ENCODE measurements around the gene CCDC124. TPM values are rescaled to one million over a fixed set of nuclear protein-coding genes. Genes with fewer than 3 reads are reported as not detected.

The CCDC124 gene
- total RNA-seq, 1 experiment from 2014 or later: 55.2 TPM

DNA sequence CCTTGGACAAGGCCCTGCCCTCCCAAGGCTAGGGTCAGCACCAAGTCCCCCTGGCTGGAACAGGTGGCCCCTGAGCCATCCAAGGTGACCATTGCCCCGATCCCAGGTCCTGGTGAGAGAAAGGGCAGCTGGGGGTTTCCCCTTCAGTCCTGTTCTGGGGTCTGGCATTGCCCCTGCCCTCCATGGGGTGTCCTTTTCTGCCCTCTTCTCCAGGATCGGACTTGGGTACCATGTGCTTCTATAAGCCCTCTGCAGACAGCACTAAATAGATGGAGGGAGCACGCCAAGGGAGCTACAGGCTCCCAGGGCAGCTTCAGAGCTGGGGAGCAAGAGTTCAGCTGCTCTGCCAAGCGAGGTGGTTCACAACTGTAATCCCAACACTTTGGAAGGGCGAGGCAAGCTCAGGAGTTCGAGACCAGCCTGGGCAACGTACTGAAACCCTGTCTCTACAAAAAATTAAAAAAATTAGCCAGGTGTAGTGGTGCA is 20.5 kb downstream of the CCDC124 start:
- Histone ChIP-seq H3K4me1 (replicated peaks) (peaks cover 15% of the 10 kb centered on the region), H3K4me3 (no peak overlapping the region), H3K27ac (no peak overlapping the region), H3K36me3 (no peaks in the 10 kb centered on the region), H3K27me3 (replicated peaks) (peaks cover 83% of the 10 kb centered on the region), H3K9me3 (replicated peaks) (no peaks in the 10 kb centered on the region)
- DNase-seq (ENCODE audit: low read depth in 1 of 2, low spot score in 2 of 2): no peak

- DNase-seq (ENCODE audit: low read depth in 1 of 2, low spot score in 2 of 2): no peak
- Histone ChIP-seq H3K36me3 (no peaks in the 10 kb centered on the region), H3K27me3 (replicated peaks) (peaks cover 83% of the 10 kb centered on the region), H3K9me3 (replicated peaks) (no peaks in the 10 kb centered on the region), H3K27ac (no peak overlapping the region), H3K4me3 (no peak overlapping the region), H3K4me1 (replicated peaks) (peaks cover 15% of the 10 kb centered on the region)
Measured at GRCh38 chr19:17953869-17954268, 21.1 kb downstream of the CCDC124 start.

DNA sequence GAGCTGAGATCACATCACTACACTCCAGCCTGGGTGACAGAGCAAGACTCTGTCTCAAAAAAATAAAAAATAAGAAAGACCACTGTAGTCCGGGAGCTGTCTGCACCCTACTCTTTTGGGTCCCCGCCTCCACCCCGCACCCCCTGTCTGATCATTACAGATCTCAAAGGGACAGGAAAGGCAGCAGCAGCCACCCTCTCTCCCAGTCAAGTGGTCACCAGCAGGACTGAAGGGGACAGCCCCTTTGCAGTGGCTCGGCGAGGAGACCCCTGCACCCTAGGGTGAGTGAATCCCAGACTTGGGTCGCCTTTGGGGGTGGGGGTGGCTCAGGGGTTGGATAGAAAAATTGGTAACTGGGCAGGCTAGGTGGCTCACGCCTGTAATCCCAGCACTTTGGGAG is 21.6 kb downstream of the CCDC124 start:
- Histone ChIP-seq H3K27me3 (replicated peaks) (peaks cover 79% of the 10 kb centered on the region), H3K36me3 (no peaks in the 10 kb centered on the region), H3K4me1 (replicated peaks) (peaks cover 15% of the 10 kb centered on the region), H3K9me3 (replicated peaks) (no peaks in the 10 kb centered on the region), H3K4me3 (no peak overlapping the region), H3K27ac (no peak overlapping the region)
- no peak for DNase-seq (ENCODE audit: low read depth in 1 of 2, low spot score in 2 of 2)

DNA sequence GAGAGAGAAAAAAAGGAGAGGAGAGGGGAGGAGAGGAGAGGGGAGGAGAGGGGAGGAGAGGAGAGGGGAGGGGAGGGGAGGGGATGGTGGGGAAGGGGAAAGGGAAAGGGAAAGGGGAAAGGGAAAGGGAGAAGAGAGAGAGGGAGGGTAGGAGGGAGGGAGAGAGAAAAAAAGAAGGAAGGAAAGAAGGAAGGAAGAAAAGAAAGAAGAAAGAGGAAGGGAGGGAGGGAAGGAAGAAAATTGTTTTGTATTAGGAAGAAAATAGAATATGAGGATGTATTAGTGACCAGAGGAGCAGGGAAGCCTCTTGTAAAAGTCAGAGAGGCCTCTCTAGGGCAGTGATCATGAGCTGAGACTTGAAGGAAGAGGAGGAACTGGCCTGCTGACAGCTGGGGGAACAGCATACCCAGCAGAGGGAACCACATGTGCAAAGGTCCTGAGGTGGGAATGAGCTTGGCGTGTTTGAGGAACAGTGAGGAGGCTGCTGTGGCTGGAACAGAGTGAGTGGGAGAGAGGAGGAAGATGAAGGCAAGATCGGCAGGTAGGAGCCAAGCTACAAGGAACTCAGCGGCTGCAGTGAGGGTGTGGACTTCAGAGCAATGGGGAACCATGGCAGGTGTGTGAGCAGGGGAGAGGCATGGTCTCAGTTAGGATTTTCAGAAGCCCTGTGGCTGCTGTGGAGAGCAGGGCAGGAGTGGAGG is 24.5 kb downstream of the CCDC124 start:
- Histone ChIP-seq H3K27me3 (replicated peaks) (peaks cover 53% of the 10 kb centered on the region), H3K4me1 (replicated peaks) (no peaks in the 10 kb centered on the region; the same call in 1 of the 2 replicates), H3K27ac (no peak overlapping the region), H3K9me3 (replicated peaks) (no peaks in the 10 kb centered on the region), H3K4me3 (no peak overlapping the region), H3K36me3 (no peaks in the 10 kb centered on the region)
- no peak for DNase-seq (ENCODE audit: low read depth in 1 of 2, low spot score in 2 of 2)

DNA sequence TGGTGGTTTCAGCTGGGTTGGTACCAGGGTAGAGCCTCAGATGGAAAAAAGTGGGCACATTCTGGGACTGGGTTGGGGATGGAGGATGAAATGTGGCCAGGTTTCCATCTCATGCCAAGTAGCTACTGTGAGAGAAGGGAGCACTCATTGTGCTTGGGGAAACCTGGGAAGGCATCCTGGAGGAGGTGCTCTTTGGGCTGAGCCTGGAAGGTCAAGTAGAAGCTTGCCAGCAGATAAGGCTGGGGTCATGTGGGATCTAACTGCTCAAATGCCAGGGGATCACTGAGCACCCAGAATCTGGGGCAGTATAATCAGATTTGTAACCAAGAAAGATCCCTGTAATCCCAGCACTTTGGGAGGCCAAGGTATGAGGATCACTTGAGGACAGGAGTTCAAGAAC is 25.1 kb downstream of the CCDC124 start:
- Histone ChIP-seq H3K4me3 (no peak overlapping the region), H3K27ac (no peak overlapping the region), H3K36me3 (no peaks in the 10 kb centered on the region), H3K4me1 (replicated peaks) (no peaks in the 10 kb centered on the region), H3K9me3 (replicated peaks) (no peaks in the 10 kb centered on the region), H3K27me3 (replicated peaks) (peaks cover 47% of the 10 kb centered on the region)
- DNase-seq (ENCODE audit: low read depth in 1 of 2, low spot score in 2 of 2): no peak

- DNase-seq (ENCODE audit: low read depth in 1 of 2, low spot score in 2 of 2): no peak
- Histone ChIP-seq H3K9me3 (replicated peaks) (no peaks in the 10 kb centered on the region), H3K36me3 (no peaks in the 10 kb centered on the region), H3K4me1 (replicated peaks) (no peaks in the 10 kb centered on the region), H3K27ac (no peak overlapping the region), H3K27me3 (replicated peaks) (peaks cover 47% of the 10 kb centered on the region), H3K4me3 (no peak overlapping the region)
Measured at GRCh38 chr19:17963936-17964691, 31.3 kb downstream of the CCDC124 start.

- no peaks in the 10 kb centered on the region for H3K9me3 ChIP-seq (replicated peaks)
- H3K4me1 ChIP-seq (replicated peaks): no peaks in the 10 kb centered on the region
- H3K27ac ChIP-seq: no peak overlapping the region
- no peaks in the 10 kb centered on the region for H3K36me3 ChIP-seq
- H3K27me3 ChIP-seq (replicated peaks): peaks cover 44% of the 10 kb centered on the region
- no peak overlapping the region for H3K4me3 ChIP-seq
- no peak for DNase-seq (ENCODE audit: low read depth in 1 of 2, low spot score in 2 of 2)
Measured at GRCh38 chr19:17965370-17966128, 32.7 kb downstream of the CCDC124 start.

- Histone ChIP-seq H3K36me3 (no peaks in the 10 kb centered on the region), H3K9me3 (replicated peaks) (no peaks in the 10 kb centered on the region), H3K4me1 (replicated peaks) (no peaks in the 10 kb centered on the region), H3K27ac (no peak overlapping the region), H3K4me3 (no peak overlapping the region), H3K27me3 (replicated peaks) (peaks cover 44% of the 10 kb centered on the region)
- DNase-seq (ENCODE audit: low read depth in 1 of 2, low spot score in 2 of 2): no peak
Measured at GRCh38 chr19:17966129-17966483, 33.3 kb downstream of the CCDC124 start.

- H3K4me3 ChIP-seq: no peak within 1 kb of the TSS
- no peaks in the 10 kb centered on the region for H3K9me3 ChIP-seq (replicated peaks)
- no peaks in the 10 kb centered on the region for H3K36me3 ChIP-seq
- H3K27me3 ChIP-seq (replicated peaks): peaks cover 44% of the 10 kb centered on the region
- H3K27ac ChIP-seq: no peak within 1 kb of the TSS
- no peak for DNase-seq (ENCODE audit: low read depth in 1 of 2, low spot score in 2 of 2)
- H3K4me1 ChIP-seq (replicated peaks): no peaks in the 10 kb centered on the region
Measured at GRCh38 chr19:17966550-17967256, 33.9 kb downstream of the CCDC124 start, which contains the start of gene KCNN1. KCNN1 (plus strand) TSS chr19:17967107; CDS start chr19:17973889, 6,782 bp downstream.

- no peak overlapping the region for H3K4me3 ChIP-seq
- H3K36me3 ChIP-seq: no peaks in the 10 kb centered on the region
- no peaks in the 10 kb centered on the region for H3K4me1 ChIP-seq (replicated peaks)
- peaks cover 49% of the 10 kb centered on the region for H3K27me3 ChIP-seq (replicated peaks)
- H3K27ac ChIP-seq: no peak overlapping the region
- no peaks in the 10 kb centered on the region for H3K9me3 ChIP-seq (replicated peaks)
- DNase-seq (ENCODE audit: low read depth in 1 of 2, low spot score in 2 of 2): no peak
Measured at GRCh38 chr19:17967257-17968051, 34.6 kb downstream of the CCDC124 start.

DNA sequence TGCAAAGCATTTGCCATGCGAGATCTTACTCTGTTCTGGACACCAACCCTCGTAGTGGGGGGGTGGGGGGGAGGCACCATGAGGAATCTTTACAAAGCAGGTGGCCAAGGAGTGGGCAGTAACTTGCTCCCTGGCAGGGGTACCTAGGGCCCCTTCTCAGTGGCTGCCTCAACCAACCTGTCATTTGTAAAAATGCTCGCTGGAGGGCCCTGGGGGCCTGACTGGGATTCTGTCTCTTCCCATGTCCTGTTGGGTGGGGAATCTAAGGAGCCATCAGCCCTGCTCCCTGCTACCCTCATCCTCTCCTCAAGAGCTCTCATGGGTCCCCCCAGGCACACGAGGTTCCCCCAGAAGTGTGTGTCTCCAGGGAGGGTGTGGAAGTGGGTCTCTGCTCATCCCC is 35.5 kb downstream of the CCDC124 start:
- H3K27ac ChIP-seq: no peak overlapping the region
- DNase-seq (ENCODE audit: low read depth in 1 of 2, low spot score in 2 of 2): no peak
- H3K4me1 ChIP-seq (replicated peaks): no peaks in the 10 kb centered on the region
- H3K4me3 ChIP-seq: no peak overlapping the region
- no peaks in the 10 kb centered on the region for H3K9me3 ChIP-seq (replicated peaks)
- H3K36me3 ChIP-seq: no peaks in the 10 kb centered on the region
- peaks cover 53% of the 10 kb centered on the region for H3K27me3 ChIP-seq (replicated peaks)

GRCh38 chr19:17969096-17969792 is 36.4 kb downstream of the CCDC124 start:
- DNase-seq (ENCODE audit: low read depth in 1 of 2, low spot score in 2 of 2): no peak
- Histone ChIP-seq H3K4me1 (replicated peaks) (no peaks in the 10 kb centered on the region), H3K27ac (no peak overlapping the region), H3K36me3 (no peaks in the 10 kb centered on the region), H3K9me3 (replicated peaks) (no peaks in the 10 kb centered on the region), H3K4me3 (no peak overlapping the region), H3K27me3 (replicated peaks) (peaks cover 50% of the 10 kb centered on the region)
